PC-3 (cell line): Measurements from ENCODE around the gene SEMG1. TPM values are rescaled to one million over a fixed set of nuclear protein-coding genes. Genes with fewer than 3 reads are reported as not detected.
A peak's percentile ranks its signal among the peaks of the same experiment; 100 is the strongest.

Experiments used
- ATAC-seq: fragments of 200-7000 bp; cut with Tn5 transposase; 2 replicates; pipeline ENCODE4 v1.9.1; 2020; ENCODE audit warnings: mild to moderate bottlenecking, moderate library complexity
- BruUV-seq: library from RNA; stranded (reverse); fragments of 400-500 nt; replicated peaks from 2 replicates; lab custom pipeline; 2021; lab: Mats Ljungman, UMichigan
- CTCF ChIA-PET: fragments of 300-600 bp; sonication (Branson Sonifier 250); formaldehyde crosslinking; loops from one replicate; lab custom pipeline; 2022; ENCODE audit warnings: antibody characterized with exemption; lab: Charles Lee
- POLR2A ChIA-PET: fragments of 300-600 bp; sonication (Branson Sonifier 250); formaldehyde crosslinking; loops from one replicate; lab custom pipeline; 2022; ENCODE audit warnings: antibody characterized with exemption; ENCODE audit not compliant: unreplicated experiment; lab: Charles Lee
- DNase-seq: peaks from one replicate; pipeline ENCODE4 v3.0.0-alpha.2; 2015
- H2AFZ ChIP-seq: fragments of 300-600 bp; sonication (generic); 2 replicates; pipeline ENCODE4 v1.6.0; 2016; ENCODE audit warnings: antibody characterized with exemption, low read length
- H3F3A ChIP-seq: fragments of 300-600 bp; sonication (generic); one replicate; pipeline ENCODE4 v1.6.0; 2017; ENCODE audit warnings: antibody characterized with exemption, low read length, control low read depth, mild to moderate bottlenecking; ENCODE audit not compliant: unreplicated experiment
- H3K27ac ChIP-seq: fragments of 300-600 bp; sonication (generic); 2 replicates; pipeline ENCODE4 v1.5.1; 2016; ENCODE audit warnings: mild to moderate bottlenecking, low read length
- H3K27me3 ChIP-seq: fragments of 300-600 bp; sonication (generic); 2 replicates; pipeline ENCODE4 v1.6.1; 2016; ENCODE audit warnings: low read length, mixed read lengths
- H3K36me3 ChIP-seq: fragments of 300-600 bp; sonication (generic); 2 replicates; pipeline ENCODE4 v1.6.1; 2016; ENCODE audit warnings: low read depth, mixed run types, low read length, mixed read lengths
- H3K4me1 ChIP-seq: fragments of 300-600 bp; sonication (generic); 2 replicates; pipeline ENCODE4 v1.5.1; 2016; ENCODE audit warnings: low read length; ENCODE audit not compliant: insufficient read depth
- H3K4me2 ChIP-seq: fragments of 300-600 bp; sonication (generic); 2 replicates; pipeline ENCODE4 v1.6.0; 2016; ENCODE audit warnings: low read length
- H3K4me3 ChIP-seq: fragments of 300-600 bp; sonication (generic); 2 replicates; pipeline ENCODE4 v1.5.1; 2016; ENCODE audit warnings: mild to moderate bottlenecking, low read length, mixed read lengths
- H3K79me2 ChIP-seq: fragments of 300-600 bp; sonication (generic); 2 replicates; pipeline ENCODE4 v1.6.1; 2017; ENCODE audit warnings: low read length, mixed read lengths
- H3K9ac ChIP-seq: fragments of 300-600 bp; sonication (generic); 2 replicates; pipeline ENCODE4 v1.6.0; 2016; ENCODE audit warnings: mild to moderate bottlenecking, low read length
- H3K9me2 ChIP-seq: fragments of 300-600 bp; sonication (generic); replicated peaks from 2 replicates; pipeline ENCODE4 v1.6.1; 2016; ENCODE audit warnings: mixed run types, low read length, mixed read lengths
- H3K9me3 ChIP-seq: fragments of 300-600 bp; sonication (generic); 2 replicates; pipeline ENCODE4 v1.6.1; 2016; ENCODE audit warnings: low read length, mixed read lengths
- H4K20me1 ChIP-seq: fragments of 300-600 bp; sonication (generic); 2 replicates; pipeline ENCODE4 v1.6.1; 2016; ENCODE audit warnings: low read length, mixed read lengths
- CTCF ChIP-seq: fragments of 300-600 bp; sonication (generic); conservative IDR thresholded peaks from 2 replicates; pipeline ENCODE4 v1.5.1; 2017; ENCODE audit warnings: antibody characterized with exemption, low read depth, mild to moderate bottlenecking, low read length
- EZH2 ChIP-seq: fragments of 300-600 bp; sonication (generic); IDR thresholded peaks from one replicate; pipeline ENCODE4 v1.6.1; 2017; ENCODE audit warnings: antibody characterized with exemption, mild to moderate bottlenecking, low read length; ENCODE audit not compliant: unreplicated experiment
- EZH2phosphoT487 ChIP-seq: fragments of 300-600 bp; sonication (generic); IDR thresholded peaks from 2 replicates; pipeline ENCODE4 v1.6.1; 2018; ENCODE audit warnings: mild to moderate bottlenecking, antibody characterized with exemption, low read length, borderline replicate concordance
- intact Hi-C: fragments of 100-400 bp; cut with micrococcal nuclease; formaldehyde crosslinking; loops from 2 replicates; pipeline ENCODE4 v1.9.0; 2023
- total RNA-seq: library from RNA; depleted of rRNA; stranded (reverse); fragments of >200 nt; gene quantifications from 2 replicates; pipeline ENCODE4 v1.2.3, GENCODE V29; 2014

Gene SEMG1
- total RNA-seq, 1 experiment from 2014 or later = not detected

GRCh38 chr20:45174434-45175364, 32.1 kb upstream of the SEMG1 start, which contains the start of gene PI3:
TSS of gene PI3 (plus strand) at chr20:45174902. CDS start at chr20:45174923, 21 bp downstream.
- peak within 1 kb of the TSS; percentile 93 for H3K27ac ChIP-seq
- peak; percentile 99 for DNase-seq
- H3K36me3 ChIP-seq = no peaks in the 10 kb centered on the region
- POLR2A ChIA-PET = interaction anchor here (0.6 to 0.7 kb wide), 4 partner anchors 12 to 103 kb away, joined by 3 to 6 read pairs (median 4); no protein-coding TSS in a partner anchor
- H3K79me2 ChIP-seq = no peaks in the 10 kb centered on the region
- intact Hi-C loops = loop anchor here (1.0 to 5.0 kb wide), 2 partner anchors 16 to 37 kb away; no protein-coding TSS in a partner anchor
- H3K4me3 ChIP-seq = peak within 1 kb of the TSS; percentile 8; the same call in 1 of the 2 replicates
- no peaks in the 10 kb centered on the region for H3F3A ChIP-seq
- H3K27me3 ChIP-seq = no peaks in the 10 kb centered on the region
- peaks cover 60% of the 10 kb centered on the region for H3K4me1 ChIP-seq
- H3K9me3 ChIP-seq = no peaks in the 10 kb centered on the region
- H3K4me2 ChIP-seq = peak within 1 kb of the TSS; percentile 62
- TF ChIP-seq EZH2 (no peak), EZH2phosphoT487 (no peak), CTCF (no peak)
- H3K9ac ChIP-seq = peak within 1 kb of the TSS; percentile 60
- H4K20me1 ChIP-seq = no peaks in the 10 kb centered on the region
- TSS peak; percentile 83 for BruUV-seq
- CTCF ChIA-PET = no interaction called here
- H2AFZ ChIP-seq = peak within 1 kb of the TSS; percentile 29
- H3K9me2 ChIP-seq = no peaks in the 10 kb centered on the region
- peak; percentile 66 for ATAC-seq

GRCh38 chr20:45176526-45177267, 30.1 kb upstream of the SEMG1 start:
- no peak overlapping the region for H2AFZ ChIP-seq
- BruUV-seq = no TSS peak
- intact Hi-C loops = loop anchor here (5.0 kb wide), 1 partner anchor 39 kb away; no protein-coding TSS in a partner anchor
- 0 out of 2 replicates have a peak overlapping the region, but pooled peaks have one; percentile 5 for H3K27ac ChIP-seq
- H4K20me1 ChIP-seq = no peaks in the 10 kb centered on the region
- H3K36me3 ChIP-seq = no peaks in the 10 kb centered on the region
- ATAC-seq (peak; percentile 13; the same call in 1 of the 2 replicates), DNase-seq (peak; percentile 43)
- H3K9me2 ChIP-seq = no peaks in the 10 kb centered on the region
- ChIA-PET POLR2A (interaction anchor here (0.7 to 1.1 kb wide), 2 partner anchors 10 to 165 kb away, joined by 3 to 6 read pairs; no protein-coding TSS in a partner anchor), CTCF (interaction anchor here (0.7 kb wide), 1 partner anchor 38 kb away, joined by 7 read pairs; no protein-coding TSS in a partner anchor)
- H3K4me3 ChIP-seq = no peak overlapping the region
- H3F3A ChIP-seq = no peaks in the 10 kb centered on the region
- H3K9ac ChIP-seq = no peak overlapping the region
- TF ChIP-seq EZH2phosphoT487 = no peak
- TF ChIP-seq EZH2 = no peak
- TF ChIP-seq CTCF = no peak
- peak overlapping the region; percentile 5; the same call in 1 of the 2 replicates for H3K4me2 ChIP-seq
- peaks cover 63% of the 10 kb centered on the region for H3K4me1 ChIP-seq
- no peaks in the 10 kb centered on the region for H3K9me3 ChIP-seq
- H3K27me3 ChIP-seq = no peaks in the 10 kb centered on the region
- no peaks in the 10 kb centered on the region for H3K79me2 ChIP-seq
